Stomach (tissue), 9 donors: ENCODE measurements around the gene COL4A2. TPM values are rescaled to one million over a fixed set of nuclear protein-coding genes. Genes with fewer than 3 reads are reported as not detected.

Source experiments
- DNase-seq, 2 donors: peaks; one replicate each; pipeline versions ENCODE4 v3.0.0 to v3.0.0-alpha.2; 2013 to 2019
- H3K27ac ChIP-seq, 5 donors: fragments of 200-600 bp in 4 of 5; sonication (generic) in 4 of 5; one replicate each; pipeline ENCODE4 v1.5.1; 2013 to 2019; ENCODE audit warnings: mild to moderate bottlenecking in 1 of 5, moderate library complexity in 1 of 5
- H3K27me3 ChIP-seq, 3 donors: fragments of 200-600 bp; sonication (generic); one replicate each; pipeline ENCODE4 v1.5.1; 2017 to 2019; ENCODE audit warnings: mixed run types in 1 of 3
- H3K36me3 ChIP-seq, 4 donors: fragments of 200-600 bp; sonication (generic); 1 replicate in 3 of 4; 2 replicates in 1 of 4; pipeline ENCODE4 v1.5.1; 2016 to 2019
- H3K4me1 ChIP-seq, 4 donors: fragments of 200-600 bp; sonication (generic); one replicate each; pipeline ENCODE4 v1.5.1; 2016 to 2019
- H3K4me3 ChIP-seq, 4 donors: fragments of 200-600 bp; sonication (generic) in 3 of 4; one replicate each; pipeline ENCODE4 v1.5.1; 2016 to 2019; ENCODE audit warnings: mild to moderate bottlenecking in 1 of 4
- H3K9me3 ChIP-seq, 4 donors: fragments of 200-600 bp; sonication (generic); one replicate each; pipeline ENCODE4 v1.5.1; 2016 to 2019
- CTCF ChIP-seq, 7 experiments: fragments of 450-650 bp in 4 of 7; fragments of 200-600 bp in 3 of 7; sonication (generic) in 3 of 7; IDR thresholded peaks; one replicate each; pipeline ENCODE4 v1.5.1; 2016 to 2019; ENCODE audit warnings: antibody characterized with exemption in 7 of 7, control low read depth in 2 of 7, mild to moderate bottlenecking in 1 of 7
- EP300 ChIP-seq: sonication (generic); formaldehyde crosslinking; IDR thresholded peaks from one replicate; pipeline ENCODE4 v1.6.1; 2017; ENCODE audit warnings: antibody characterized with exemption
- POLR2A ChIP-seq, 4 donors: fragments of 450-650 bp; IDR thresholded peaks; one replicate each; pipeline ENCODE4 v1.6.1; 2016; ENCODE audit warnings: antibody characterized with exemption in 4 of 4, control low read depth in 2 of 4, mild to moderate bottlenecking in 1 of 4, moderate library complexity in 1 of 4
- POLR2AphosphoS5 ChIP-seq, 3 donors: sonication (generic); formaldehyde crosslinking; IDR thresholded peaks; one replicate each; pipeline ENCODE4 v1.6.1; 2016; ENCODE audit warnings: antibody characterized with exemption in 3 of 3
- WGBS, 5 donors: extraction: QIAGEN DNeasy Blood & Tissue Kit in 3 of 5; methylation state at CpG; one replicate each; pipeline versions ENCODE4 v1.1.5 to v1.1.7; 2013 to 2018; 5-methylcytosine and 5-hydroxymethylcytosine counted together
- intact Hi-C: fragments of 100-400 bp; cut with DNase I; formaldehyde crosslinking; loops from one replicate; pipeline ENCODE4 v1.15.1; 2023; ENCODE audit warnings: low total_unique reads
- polyA plus RNA-seq, 3 donors: library from polyadenylated mRNA; stranded (reverse); fragments of 200-250 nt; gene quantifications; one replicate each; pipeline ENCODE4 v1.2.3, GENCODE V29; 2013
- total RNA-seq, 5 donors: library from RNA; depleted of rRNA; stranded (reverse); fragments of >200 nt; gene quantifications; one replicate each; pipeline versions ENCODE4 v1.1.0 to v1.2.3, GENCODE V29; 2014 to 2016
- donor health status: healthy with polysubstance abuse.
- donor health status: Bipolar disorder and iron deficiency.
- donor health status: healthy.

Gene COL4A2
- total and polyA plus RNA-seq, 8 donors, result 24.0 to 531 (median 214) TPM

- no peaks in the 10 kb centered on the region for H3K36me3 ChIP-seq
- TF ChIP-seq POLR2A (IDR thresholded peaks at IDR 0.05), result no peak
- no peak for TF ChIP-seq EP300
- no peak for TF ChIP-seq CTCF (IDR thresholded peaks at IDR 0.05)
- peak; percentile 8 to 22 (median 17) for TF ChIP-seq POLR2AphosphoS5 (IDR thresholded peaks at IDR 0.05)
- WGBS, 5 donors, result 53 to 90% (median 84%) methylated on average over 7 of the region's 7 CpGs
- no peaks in the 10 kb centered on the region for H3K9me3 ChIP-seq
- peak overlapping the region in 4 of 5 donors; percentile 69 to 92 (median 81) for H3K27ac ChIP-seq
- DNase-seq, result no peak
- H3K4me1 ChIP-seq, result peaks cover 6 to 53% (median 37%) of the 10 kb centered on the region in 4 donors
- H3K4me3 ChIP-seq, result no peak overlapping the region
- intact Hi-C loops, result no loop called here
- H3K27me3 ChIP-seq, result no peaks in the 10 kb centered on the region
These were observed 109.3 kb downstream of the COL4A2 start for GRCh38 chr13:110416131-110417025.

- Histone ChIP-seq H3K36me3 (no peaks in the 10 kb centered on the region), H3K4me3 (no peak overlapping the region), H3K27me3 (no peaks in the 10 kb centered on the region), H3K27ac (peak overlapping the region in 4 of 5 donors; percentile 58 to 92 (median 74)), H3K9me3 (no peaks in the 10 kb centered on the region), H3K4me1 (peaks cover 6 to 51% (median 22%) of the 10 kb centered on the region in 4 donors)
- TF ChIP-seq EP300 (no peak), CTCF (IDR thresholded peaks at IDR 0.05) (no peak), POLR2A (IDR thresholded peaks at IDR 0.05) (no peak), POLR2AphosphoS5 (IDR thresholded peaks at IDR 0.05) (no peak)
- WGBS, 5 donors, result 75 to 89% (median 77%) methylated on average over 9 of the region's 9 CpGs
- intact Hi-C loops, result no loop called here
- no peak for DNase-seq
These were observed 111.9 kb downstream of the COL4A2 start for GRCh38 chr13:110418944-110419343.

- Histone ChIP-seq H3K27me3 (no peaks in the 10 kb centered on the region), H3K9me3 (no peaks in the 10 kb centered on the region), H3K4me1 (peaks cover 6 to 51% (median 22%) of the 10 kb centered on the region in 4 donors), H3K4me3 (no peak overlapping the region), H3K36me3 (no peaks in the 10 kb centered on the region), H3K27ac (peak overlapping the region in 4 of 5 donors; percentile 58 to 92 (median 74))
- intact Hi-C loops, result no loop called here
- TF ChIP-seq POLR2AphosphoS5 (IDR thresholded peaks at IDR 0.05) (no peak), POLR2A (IDR thresholded peaks at IDR 0.05) (no peak), EP300 (no peak), CTCF (IDR thresholded peaks at IDR 0.05) (no peak)
- WGBS, 5 donors, result 82 to 90% (median 87%) methylated on average over 14 of the region's 14 CpGs
- DNase-seq, result no peak
These were observed 112.3 kb downstream of the COL4A2 start for GRCh38 chr13:110419381-110419791.

- 84 to 92% (median 91%) methylated on average over 7 of the region's 7 CpGs for WGBS, 5 donors
These were observed 112.9 kb downstream of the COL4A2 start for GRCh38 chr13:110419946-110420345.

More at GRCh38 chr13:110419946-110420345, 112.9 kb downstream of the COL4A2 start:
- H3K9me3 ChIP-seq, result no peaks in the 10 kb centered on the region
- DNase-seq, result no peak
- H3K4me1 ChIP-seq, result peaks cover 6 to 51% (median 22%) of the 10 kb centered on the region in 4 donors
- H3K36me3 ChIP-seq, result peaks cover 0 to 4% (median 0%) of the 10 kb centered on the region in 4 donors
- TF ChIP-seq EP300 (no peak), POLR2AphosphoS5 (IDR thresholded peaks at IDR 0.05) (no peak), CTCF (IDR thresholded peaks at IDR 0.05) (no peak), POLR2A (IDR thresholded peaks at IDR 0.05) (no peak)
- H3K4me3 ChIP-seq, result no peak overlapping the region
- no peaks in the 10 kb centered on the region for H3K27me3 ChIP-seq
- intact Hi-C loops, result no loop called here
- H3K27ac ChIP-seq, result peak overlapping the region in 4 of 5 donors; percentile 58 to 92 (median 74)
